AG09309 (cell line): ENCODE measurements around the gene RPL6.
A peak's percentile ranks its signal among the peaks of the same experiment; 100 is the strongest.
"Not testable (repeated sequence)": the region's sequence is repeated elsewhere in the genome, so short reads cannot be mapped to it uniquely, and the experiment has no call there.

ENCODE experiments used
- DNase-seq: peaks from one replicate; pipeline ENCODE4 v3.0.0-alpha.2; 2010; ENCODE audit warnings: low read depth
- H3K4me3 ChIP-seq: 2 replicates; pipeline ENCODE4 v1.5.1; 2011; ENCODE audit warnings: mild to moderate bottlenecking, low read depth, low read length, moderate library complexity; ENCODE audit not compliant: control insufficient read depth
- CTCF ChIP-seq: IDR thresholded peaks from 2 replicates; pipeline ENCODE4 v1.5.1; 2011; ENCODE audit warnings: mild to moderate bottlenecking, low read depth, low read length, inconsistent platforms; ENCODE audit not compliant: insufficient read depth, control insufficient read depth; ENCODE audit errors: missing control alignments

RPL6 gene

GRCh38 chr12:112419297-112420133 is 10.1 kb upstream of the RPL6 start:
- peak; percentile 46 for DNase-seq
- H3K4me3 ChIP-seq, result peak overlapping the region; percentile 96
- no peak for TF ChIP-seq CTCF

GRCh38 chr12:112418608-112419296 is 9.3 kb upstream of the RPL6 start, which contains the start of gene PTPN11:
PTPN11 (plus strand) TSS chr12:112418947; CDS start chr12:112419112, 165 bp downstream.
- no peak for DNase-seq
- H3K4me3 ChIP-seq, result peak within 1 kb of the TSS; percentile 96
- peak; percentile 24 for TF ChIP-seq CTCF

- peak overlapping the region; percentile 96 for H3K4me3 ChIP-seq
- no peak for TF ChIP-seq CTCF
- no peak for DNase-seq
Measured at GRCh38 chr12:112418273-112418607, 8.8 kb upstream of the RPL6 start.

- DNase-seq, H3K4me3 ChIP-seq: not testable (repeated sequence)
Measured at GRCh38 chr12:112415457-112415856, 6.1 kb upstream of the RPL6 start.

- TF ChIP-seq CTCF, result no peak
- no peak overlapping the region for H3K4me3 ChIP-seq
- no peak for DNase-seq
Measured at GRCh38 chr12:112413855-112414625, 4.6 kb upstream of the RPL6 start.

GRCh38 chr12:112409906-112410244 is 470 bp upstream of the RPL6 start:
- TF ChIP-seq CTCF, result no peak
- no peak for DNase-seq
- H3K4me3 ChIP-seq, result no peak overlapping the region

GRCh38 chr12:112408621-112409020 is 784 bp downstream of the RPL6 start:
- no peak for TF ChIP-seq CTCF
- peak overlapping the region; percentile 79 for H3K4me3 ChIP-seq
- DNase-seq, result no peak

- DNase-seq, result not testable (repeated sequence)
- H3K4me3 ChIP-seq, result peak overlapping the region; percentile 8
Measured at GRCh38 chr12:112407683-112408082, 1.7 kb downstream of the RPL6 start.
